ENCODE results near the gene KRTAP7-1.

Gene KRTAP7-1, protein sequence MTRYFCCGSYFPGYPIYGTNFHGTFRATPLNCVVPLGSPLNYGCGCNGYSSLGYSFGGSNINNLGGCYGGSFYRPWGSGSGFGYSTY

DNA sequence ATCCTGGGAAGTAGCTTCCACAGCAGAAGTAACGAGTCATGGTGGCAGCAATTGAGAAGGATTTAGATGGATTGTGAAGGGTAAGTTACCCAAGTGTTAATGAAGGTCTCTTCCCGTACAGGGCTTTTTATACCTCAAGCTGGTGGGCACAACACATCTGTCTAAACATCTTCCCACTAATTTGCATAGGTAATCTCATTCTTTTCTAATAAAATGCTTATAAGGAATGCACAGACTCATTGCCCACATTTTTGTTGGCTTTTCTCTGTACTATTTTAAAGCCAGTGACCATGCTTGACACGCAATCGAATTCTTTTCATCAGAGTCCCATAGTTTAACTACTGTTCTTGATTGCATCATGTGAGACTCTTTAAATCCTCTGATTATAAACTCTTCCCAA, at the start of gene KRTAP7-1:
Gene KRTAP7-1, minus strand, starts transcription at position 101 of the 400 bp plus-strand sequence. Its CDS starts 61 bp downstream, at position 40.
- no peak for DNase-seq

DNA sequence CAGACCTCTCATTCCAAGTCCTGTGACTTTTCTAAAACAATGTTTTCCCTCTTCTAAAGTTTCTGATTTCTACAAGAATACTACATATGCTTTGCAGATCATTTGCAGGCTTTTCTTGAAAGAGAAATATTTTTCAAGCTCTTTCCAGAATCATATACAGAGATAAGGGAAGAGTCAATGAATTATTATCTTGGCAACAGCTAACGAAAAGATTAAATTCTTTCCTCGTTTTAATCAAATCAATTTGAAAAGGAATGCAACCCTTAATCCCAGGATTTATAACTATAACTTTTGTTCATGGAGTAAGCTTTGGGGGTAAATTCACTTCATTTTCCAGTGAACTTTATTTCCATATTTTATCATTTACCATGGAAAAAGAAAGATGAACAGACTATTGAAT, 45.0 kb upstream of the KRTAP7-1 start:
- no peak for DNase-seq

DNA sequence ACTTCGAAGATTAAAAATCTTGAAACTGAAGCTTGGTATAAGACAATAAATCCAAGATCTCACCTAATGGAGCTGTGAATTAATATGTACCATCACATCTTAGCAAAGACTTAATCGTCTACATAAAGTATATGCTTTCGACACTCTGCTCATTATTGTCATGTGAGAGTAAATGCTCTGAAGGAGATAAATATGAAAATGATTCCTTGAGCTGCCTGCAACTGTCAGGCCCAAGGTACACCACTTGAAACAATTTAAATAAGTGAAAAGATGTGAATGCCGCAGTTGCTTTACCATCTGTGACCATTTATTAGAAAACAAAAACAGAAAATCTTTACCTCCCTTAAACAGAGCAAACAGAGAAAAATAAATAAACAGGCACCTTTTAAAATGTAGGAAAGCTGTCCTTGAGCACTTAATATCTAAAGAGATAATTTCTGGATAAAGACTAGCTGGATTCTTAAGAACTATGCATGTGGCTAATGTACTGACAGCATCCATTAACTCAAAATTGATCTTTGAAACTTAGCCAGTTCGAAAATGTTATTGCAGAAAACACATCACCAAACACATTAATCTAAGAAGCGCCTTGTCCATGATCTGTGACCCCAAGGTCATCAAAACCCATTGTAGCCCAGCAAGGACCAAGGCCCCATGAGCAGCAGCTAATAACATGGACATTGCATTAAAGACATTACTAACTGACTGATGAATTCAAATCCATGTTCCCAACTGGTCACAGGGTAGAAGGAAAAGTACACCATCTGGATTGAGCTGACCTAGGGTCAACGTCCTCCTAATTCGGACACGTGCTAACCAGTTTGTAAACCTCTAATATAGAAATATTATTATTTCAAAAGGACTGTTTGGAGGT, 18.3 kb upstream of the KRTAP7-1 start:
- no peak for DNase-seq

DNA sequence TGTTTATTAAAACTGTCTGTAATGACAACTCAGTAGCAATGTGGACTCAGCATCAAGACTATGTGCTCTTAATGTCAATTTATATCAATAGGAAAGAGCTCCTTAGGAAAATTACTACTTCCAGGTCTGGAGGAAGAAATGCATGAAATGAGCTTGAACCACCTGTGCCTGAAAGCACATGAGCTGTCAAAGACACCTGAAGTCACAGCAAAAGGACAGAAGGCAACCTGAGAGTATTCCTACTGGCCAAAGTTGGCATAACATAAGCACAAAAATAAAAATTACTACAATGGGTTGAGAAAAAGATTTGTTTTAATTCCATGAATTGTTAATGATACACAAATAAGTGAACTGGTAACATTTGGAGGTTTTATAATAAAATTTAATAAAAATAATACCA, 13.4 kb upstream of the KRTAP7-1 start:
- no peak for DNase-seq

DNA sequence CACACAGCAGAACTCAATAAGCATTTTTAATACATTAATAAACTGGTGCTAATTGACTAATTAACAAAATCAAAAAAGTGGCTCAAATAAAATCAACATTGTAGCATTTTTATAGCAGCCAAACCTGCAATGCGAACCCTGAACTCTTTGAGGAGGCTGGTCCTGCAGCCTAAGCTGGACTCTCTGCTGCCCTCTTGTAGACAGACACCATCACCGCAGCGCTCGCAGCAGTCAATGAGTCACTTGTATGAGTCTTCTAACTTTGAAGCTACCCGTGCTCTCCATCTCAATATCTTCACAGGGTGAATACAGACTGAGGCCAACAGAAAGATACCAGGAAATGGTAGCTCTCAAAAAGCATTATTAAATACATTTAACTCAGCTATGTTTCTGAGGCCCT, 9.7 kb upstream of the KRTAP7-1 start:
- DNase-seq: peak; percentile 5

DNA sequence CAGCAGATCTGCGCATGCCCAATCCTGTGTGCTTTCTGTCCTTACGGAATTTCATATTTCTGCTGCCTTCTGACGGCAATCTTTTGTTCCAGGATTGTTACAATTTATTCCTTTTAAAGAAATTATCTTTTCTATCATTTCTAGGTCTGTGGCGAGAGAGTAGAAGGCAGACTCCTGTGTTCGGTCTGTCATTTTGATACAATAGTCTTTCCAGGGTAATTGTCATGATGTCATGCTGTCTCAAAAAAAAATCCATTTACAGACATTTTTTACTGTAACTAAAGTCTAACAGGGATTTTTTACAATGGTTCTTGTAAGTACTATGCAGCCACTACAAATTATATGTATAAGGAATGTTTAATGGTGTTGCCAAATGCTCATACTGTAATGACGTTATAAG, 9.0 kb upstream of the KRTAP7-1 start:
- DNase-seq: no peak

DNA sequence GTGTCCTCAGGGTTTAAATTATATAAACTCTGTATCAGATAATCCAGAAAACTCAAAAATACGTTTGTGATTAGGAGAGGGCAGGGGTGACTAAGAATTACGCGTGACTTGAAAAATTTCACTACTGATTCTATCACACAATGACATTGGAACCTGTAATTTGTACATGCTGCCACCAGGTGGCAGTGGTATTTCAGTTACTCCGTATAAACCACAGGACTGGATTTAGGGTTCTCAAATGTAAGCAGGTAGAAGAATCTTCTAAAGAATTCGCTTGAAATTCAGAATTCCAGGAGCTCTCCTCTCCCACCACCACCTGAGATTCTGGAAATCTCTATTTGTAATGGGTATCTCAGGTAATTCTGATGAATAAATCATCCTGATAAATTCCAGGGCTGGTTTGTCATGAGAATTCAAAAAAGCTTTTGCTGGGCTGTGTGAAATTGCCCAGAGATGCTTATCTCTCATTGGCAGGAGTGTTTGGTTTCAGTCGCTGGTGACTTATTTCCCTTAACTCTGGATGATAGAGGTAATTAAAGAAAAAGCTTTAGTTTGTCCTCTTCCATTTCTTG, 1.7 kb upstream of the KRTAP7-1 start:
- DNase-seq: peak; percentile 46

DNA sequence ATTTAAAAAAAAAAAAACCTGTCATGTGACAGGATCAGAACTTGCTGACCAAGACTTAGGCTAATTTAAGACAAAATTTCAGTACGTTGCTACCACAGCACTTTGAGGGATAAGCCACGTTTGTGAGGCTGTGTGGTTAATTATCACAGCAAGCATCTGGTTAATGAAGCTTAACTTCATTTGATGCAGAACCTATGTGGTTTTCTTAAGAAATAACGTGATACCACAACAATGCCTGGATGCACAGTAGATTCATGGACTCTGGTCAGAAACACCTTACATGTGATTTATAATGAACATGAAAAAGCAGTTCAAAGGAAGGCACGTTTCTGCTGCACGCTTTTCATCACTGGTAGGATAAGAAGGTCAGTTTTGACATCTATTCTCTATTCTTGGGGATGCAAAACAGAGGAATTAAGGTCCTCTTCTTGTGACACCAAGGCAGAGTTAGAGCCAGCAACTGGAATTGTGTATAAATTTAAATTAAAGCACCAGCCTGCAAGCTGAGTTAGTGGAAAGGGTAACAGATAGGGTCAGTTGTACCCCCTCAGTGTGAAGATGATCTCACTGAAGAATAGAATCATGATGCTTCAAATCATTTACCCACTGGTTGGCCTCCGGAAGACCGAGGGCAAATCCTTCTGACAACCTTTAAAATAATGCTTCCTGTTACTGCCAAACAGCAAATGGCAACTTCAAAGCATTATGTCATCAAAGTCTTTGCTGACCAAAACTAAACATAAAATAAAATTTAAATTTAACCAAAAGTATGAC, 10.5 kb downstream of the KRTAP7-1 start:
- no peak for DNase-seq

DNA sequence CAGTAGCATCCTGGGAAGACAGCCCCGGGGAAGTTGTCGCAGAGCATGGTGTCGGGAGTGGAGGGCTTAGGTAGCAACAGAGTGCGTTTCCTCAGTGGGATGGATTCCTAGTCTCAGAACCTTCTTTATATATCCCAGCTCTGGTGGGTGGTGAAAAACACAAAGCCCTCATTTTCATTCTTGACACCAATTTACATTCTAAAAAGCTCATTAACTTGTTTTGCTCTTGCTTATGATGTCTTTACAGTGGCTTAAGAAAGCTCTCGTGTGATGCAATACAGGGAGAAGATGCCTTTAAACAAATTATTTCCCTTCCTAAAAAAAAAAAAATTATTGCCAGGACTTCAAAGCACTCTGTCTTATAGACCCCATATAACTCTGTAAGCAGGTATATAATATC, 16.4 kb downstream of the KRTAP7-1 start, which contains the start of gene KRTAP8-1:
Gene KRTAP8-1, minus strand, starts transcription at position 101 of the 400 bp plus-strand sequence. Its CDS starts 54 bp downstream, at position 47.
- no peak for DNase-seq

DNA sequence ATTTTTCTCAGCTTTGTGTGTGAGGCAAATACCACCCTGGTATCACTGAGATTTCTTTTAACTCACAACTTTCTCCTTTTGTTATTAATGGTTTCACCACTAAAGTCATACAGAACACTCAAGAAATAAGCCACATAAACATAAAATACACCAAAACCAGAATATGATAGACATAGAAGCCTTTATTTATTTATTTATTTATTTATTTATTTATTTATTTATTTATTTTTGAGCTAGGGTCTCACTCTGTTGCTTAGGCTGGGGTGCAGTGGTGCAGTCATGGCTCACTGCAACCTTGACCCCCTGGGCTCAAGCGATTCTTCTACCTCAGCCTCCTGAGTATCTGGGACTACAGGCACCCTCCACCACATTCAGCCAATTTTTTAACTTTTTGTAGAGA, 29.0 kb downstream of the KRTAP7-1 start:
- DNase-seq: no peak

DNA sequence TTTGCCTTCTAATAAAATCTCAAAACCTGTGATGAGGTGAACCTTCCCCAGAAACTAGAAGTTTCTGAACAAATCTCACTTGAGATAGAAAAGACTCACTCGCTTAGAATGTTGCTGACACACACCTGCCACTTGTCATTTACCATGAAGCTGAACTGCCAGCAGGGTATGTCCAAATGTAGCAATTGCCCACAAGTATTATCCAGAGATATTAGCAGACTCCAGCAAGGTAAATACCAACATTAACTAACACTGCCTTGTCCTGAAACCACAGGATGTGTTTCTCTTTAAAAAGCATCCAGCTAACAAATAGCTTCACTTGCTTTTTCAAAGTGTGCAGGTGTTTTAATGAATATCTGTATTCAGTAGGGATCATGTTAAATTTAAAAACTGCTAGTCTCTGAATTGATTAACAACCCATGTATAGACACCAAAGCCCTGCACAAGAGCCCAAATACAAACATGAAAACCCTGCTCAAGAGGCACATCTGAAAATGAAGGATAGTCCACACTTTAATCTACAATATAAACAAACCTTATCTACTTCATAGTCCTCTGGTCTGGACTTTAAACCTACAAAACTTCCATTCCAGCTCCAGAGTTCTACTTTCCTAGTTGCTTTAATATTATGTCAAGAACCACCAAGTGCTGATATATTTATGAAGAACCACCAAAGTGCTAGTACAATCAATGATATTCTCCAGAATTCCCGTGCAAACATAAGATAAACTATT, 35.8 kb downstream of the KRTAP7-1 start:
- no peak for DNase-seq

DNA sequence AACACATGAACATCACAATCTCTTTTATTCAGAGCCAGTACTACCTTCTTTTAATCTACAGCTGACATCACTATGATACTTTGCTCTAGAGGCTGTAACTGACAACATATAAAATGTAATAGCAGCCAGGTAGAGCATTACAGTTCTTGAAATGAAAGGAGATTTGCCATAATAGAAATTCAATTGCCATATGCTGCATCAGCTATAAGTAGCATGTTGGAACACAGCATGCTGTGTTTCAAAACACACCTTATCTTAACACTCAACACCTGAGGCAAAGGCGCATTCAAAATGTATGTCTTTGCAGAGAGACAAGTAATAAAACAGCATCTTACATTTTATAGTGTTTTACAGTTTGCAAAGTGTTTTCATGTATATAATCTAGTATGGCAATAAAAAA, 50.3 kb downstream of the KRTAP7-1 start:
- DNase-seq: no peak

Data from CD4-positive, alpha-beta T cell treated with Interleukin-12 subunit alpha and Interleukin-12 subunit beta, for 1 hour (primary cell).